Activated CD4-positive, alpha-beta T cell treated with anti-CD3 and anti-CD28 coated beads, Interleukin-2, amount 50 U/mL, for 48 hours (primary cell): ENCODE measurements around the gene FBN3.

Experiments
- DNase-seq, 2 experiments: peaks; one replicate each; pipeline ENCODE4 v3.0.0-alpha.2; 2020

The FBN3 gene

DNA sequence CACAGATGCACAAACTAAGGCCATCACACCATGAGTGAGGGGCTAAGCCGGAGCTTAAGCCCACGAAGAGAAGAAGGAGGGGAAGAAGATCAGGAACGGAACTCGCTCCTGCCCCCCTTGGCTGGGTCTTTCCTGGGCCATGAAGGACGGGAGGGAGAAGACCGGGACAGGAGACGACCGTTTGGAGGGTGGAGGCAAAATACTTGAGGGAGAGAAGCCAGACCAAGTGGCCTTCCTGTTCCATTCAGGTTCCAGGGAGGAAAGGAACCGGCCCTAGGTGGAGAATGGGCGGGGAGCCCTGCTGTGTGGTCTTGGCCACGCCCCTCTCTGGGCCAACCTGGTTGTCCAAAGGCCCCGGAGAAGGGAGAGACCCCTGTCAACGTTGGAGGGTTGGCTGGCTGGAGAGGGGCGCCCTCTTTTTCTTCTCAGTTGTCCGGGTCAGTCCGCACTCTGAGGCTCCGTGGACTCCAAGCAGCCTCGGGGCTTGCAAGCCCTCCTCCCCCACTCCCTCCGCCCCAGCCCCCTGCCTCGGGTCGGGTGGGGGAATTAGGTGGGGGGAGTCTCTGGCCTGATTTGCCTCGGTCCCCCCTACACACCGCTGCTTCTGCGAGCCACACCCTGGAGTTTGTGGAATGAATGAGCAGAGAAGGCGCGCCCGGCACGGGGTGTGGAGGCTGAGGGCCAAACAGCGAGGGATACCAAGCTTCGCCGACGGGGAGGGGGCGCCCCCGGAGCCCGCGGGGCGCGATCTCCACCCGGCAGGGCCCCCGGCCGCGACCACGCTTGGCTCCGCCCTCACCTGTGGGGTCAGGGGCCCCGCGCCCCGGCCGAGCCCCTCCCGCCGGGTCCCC is 757 bp downstream of the FBN3 start:
- DNase-seq = peak in 1 of 2 experiments; percentile 13

DNA sequence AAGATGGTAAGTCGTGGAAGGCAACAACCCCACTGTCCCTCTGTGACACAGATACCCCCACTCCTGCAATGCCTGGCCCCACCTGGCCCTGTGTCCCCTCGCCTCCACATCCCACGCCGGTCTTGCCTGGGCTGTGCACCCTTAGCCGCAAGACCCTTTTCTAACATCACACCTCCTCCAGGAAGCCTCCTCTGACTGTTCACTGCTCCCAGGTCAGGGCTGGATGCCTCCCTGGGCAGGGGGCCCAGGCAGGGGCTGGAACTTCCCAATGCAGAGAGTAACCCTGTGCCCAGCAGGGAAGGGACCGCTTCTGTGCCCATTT is 1.3 kb downstream of the FBN3 start:
- no peak for DNase-seq

DNA sequence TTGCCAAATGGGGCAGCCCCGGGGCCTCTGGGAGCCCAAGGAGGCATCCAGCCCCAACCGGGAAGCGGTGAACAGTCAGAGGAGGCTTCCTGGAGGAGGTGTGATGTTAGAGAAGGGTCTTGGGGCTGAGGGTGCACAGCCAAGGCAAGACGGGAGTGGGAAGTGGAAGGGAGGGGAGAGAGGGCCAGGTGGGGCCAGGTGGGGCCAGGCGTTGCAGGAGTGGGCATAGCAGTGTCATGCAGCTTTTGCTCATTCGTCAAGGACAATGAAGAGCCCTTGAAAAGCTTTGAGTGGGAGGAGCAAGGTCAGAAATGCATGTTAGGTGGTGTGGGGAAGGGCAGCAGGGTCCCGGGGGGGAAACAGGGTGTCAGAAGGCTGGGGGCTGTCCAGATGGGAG is 1.8 kb downstream of the FBN3 start:
- DNase-seq = no peak

DNA sequence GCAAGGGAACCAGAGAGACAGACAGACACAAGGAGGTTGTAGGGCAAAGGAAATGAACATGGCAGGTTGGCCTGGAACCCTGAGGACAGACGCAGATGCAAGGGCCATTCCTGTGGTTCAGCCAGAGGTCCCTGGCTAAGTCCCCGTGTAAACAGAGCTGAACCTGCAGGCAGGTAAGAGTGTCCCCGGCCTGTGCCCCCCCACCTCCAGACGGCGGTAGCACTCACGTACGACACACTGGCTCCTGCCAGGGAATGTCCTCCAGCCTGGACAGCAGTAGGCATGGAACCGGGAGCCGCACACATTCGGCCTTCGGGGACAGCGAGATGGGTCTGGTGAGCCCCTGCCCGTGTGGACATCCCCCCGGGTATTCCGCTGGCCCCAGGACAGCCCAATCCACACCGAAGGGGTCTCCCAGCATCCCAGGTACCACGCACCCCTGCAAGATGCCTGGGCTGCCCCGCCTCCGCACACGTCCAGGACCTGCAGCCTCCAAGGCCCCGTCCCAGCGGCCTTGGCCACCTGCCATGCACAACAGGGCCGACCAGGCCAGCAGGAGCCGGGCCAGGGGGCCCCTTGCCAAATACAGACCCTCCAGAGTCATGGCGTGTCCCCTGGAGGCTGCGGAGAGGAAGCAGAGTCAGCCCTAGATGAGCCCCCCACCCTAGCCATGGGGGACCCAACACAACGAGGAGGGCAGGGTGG is 2.4 kb downstream of the FBN3 start:
- no peak for DNase-seq

DNA sequence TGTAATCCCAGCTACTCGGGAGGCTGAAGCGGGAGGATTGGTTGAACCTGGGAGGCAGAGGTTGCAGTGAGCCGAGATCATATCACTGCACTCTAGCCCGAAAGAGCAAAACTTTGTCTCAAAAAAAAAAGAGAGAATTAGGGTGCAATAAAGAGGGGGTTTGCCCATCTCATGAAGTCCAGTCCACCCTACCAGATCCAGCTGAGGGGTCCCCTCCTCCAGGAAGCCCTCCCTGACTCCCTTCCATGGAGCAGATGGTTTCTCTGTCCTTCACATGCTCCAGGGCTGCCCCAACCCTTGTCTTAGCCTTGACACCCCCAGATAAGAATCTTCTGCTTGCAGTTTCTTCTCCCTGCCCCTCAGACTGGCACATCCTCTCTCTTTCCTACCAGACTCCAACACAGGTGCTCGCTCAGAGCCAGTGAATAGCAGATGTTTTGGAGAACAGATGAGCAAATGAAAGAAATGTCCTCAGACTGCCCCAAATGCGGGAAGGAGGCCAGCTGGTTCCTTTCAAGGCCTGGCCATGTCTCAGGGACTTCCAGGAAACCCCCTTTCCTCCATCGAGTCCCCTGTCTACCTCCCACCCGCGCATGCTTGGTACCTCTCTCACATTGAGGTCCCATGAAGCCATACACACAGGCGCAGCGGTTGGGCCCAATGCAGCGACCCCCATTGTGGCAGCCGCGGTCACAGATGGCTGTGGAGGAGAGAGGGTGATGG is 5.0 kb downstream of the FBN3 start:
- DNase-seq = no peak

DNA sequence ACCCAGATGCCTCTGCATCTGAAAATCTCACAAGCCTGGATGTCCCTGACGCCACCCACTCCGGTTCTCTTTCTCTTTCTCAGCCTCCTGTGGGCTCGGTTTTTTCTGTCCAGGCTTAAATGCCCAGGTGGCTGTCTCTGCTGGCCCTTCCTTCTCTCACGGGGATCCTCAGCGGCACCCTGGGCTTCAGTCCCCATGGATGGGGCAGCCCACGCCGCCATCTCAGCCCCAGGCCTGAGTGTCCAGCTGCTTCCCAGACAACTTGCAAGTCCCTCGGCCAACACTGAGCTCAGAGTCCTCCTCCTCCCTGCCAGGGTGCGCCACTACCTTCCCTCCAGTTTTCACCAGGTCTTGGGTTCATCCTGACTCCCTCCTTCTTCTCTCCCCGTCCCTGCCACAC is 6.4 kb downstream of the FBN3 start:
- no peak for DNase-seq

DNA sequence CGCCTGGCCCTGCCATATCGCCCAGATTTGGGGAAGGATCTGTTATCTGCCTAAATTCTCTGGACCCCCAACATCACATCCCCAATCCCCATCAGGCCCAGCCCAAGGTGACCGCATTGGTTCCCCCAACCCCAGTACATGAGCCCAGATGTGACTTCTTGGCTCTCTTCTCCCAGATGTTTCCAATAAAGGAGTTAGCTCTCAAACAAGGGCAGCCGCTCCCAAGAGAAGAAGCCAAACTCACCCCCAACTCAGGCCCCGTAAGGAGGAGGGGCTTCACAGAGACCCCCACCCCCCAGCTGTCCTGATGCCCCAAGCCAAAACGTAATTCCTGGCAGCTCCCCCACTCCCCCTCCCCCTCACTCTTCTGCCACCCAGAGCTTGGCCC is 6.9 kb downstream of the FBN3 start:
- no peak for DNase-seq

DNA sequence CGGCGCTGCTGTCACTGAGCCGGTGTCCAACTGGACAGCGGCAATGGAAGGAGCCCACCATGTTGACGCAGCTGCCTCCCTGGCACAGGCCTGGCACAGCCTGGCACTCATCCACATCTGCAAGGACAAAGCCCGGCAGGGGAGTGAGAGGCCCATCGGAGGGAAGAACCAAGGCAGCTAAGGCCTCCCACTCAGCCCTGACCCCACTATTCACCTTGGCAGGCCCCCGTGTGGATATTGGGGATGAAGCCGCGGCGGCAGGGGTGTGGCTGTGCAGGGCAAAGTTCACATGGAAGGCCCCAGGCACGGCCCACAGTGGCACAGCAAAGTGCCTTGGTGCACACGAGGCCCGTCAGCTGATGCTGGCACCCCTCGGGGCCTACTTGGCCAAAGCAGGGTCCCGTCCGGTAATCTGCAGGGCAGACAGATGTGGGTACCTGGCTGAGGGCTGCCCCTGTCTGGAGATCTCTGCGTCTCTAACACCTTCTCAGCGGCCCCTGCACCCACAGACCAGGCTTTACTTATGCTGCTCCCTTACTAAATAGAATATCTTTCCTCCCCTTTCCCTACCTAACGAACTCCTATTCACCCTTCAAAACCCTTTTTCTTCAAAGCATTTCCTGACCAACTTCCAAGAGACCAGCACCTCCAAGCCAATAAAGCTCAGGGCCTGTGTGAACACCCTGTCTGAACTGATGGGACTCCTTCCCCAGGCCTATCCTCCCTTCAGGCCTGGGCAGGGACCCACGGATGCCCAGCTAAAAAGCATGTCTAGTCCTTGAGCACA is 7.5 kb downstream of the FBN3 start:
- no peak for DNase-seq

DNA sequence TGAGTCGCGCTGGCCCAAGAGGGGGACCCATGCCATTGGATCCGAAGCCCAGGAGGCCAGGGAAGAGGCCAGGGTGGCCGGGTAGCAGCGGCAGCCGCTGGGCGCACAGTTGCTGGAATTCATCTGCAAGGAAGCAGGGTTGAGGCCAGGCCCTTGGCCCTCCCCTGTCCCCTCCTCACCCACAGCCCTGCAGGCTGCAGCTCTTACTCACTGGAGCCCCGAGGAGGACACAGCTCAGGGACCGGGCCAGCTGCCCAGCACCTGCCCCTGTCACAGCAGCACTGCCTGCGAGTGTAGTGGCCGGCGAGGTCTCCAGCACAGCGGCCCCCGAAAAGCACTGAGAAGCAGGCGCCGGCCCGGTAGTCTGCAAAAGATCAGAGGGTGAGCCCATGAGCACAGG is 11.2 kb downstream of the FBN3 start:
- no peak for DNase-seq

DNA sequence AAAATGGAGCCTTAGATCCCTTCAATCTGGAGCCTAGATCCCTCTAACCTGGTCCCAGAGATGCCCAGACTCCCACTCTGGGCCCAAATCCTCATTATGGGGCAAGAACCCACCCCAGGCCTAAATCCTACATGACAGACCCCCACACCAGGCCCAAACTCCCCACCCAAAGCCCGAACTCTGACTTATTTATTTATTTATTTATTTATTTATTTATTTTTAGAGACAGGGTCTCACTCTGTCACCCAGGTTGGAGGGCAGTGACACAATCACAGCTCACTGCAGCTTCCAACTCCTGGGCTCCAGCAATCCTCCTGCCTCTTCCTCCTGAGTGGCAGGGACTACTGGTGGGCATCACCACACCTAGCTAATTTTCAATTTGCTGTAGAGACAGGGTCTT is 12.0 kb downstream of the FBN3 start:
- no peak for DNase-seq

DNA sequence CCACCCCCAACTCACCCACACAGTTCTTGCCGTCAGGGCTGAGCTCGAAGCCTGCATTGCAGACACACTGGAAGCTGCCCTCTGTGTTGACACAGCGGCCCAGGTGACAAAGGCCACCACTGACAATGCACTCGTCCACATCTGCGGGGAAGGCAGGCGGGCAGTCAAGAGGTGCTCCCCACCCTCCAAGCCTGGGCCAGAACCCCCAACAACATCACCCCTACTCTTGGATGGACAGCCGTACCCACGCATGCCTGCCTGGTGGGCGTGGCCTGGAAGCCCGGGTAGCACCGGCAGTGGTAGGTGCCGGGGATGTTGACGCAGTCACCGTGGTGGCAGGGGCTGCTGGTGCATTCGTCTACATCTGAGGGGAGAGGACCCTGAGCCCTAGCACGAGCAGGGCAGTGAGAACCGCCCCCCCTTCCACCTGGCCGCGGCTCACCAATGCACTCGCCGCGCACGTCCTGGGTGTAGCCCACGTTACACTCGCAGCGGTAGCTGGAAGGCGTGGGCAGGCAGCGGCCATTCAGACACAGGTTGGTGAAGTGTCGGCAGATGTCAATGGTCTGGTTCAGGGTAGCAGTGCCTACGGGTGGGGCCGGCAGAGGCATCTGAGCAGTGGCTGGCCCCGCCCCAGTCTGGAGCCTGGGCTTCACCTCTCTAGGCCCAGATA is 13.3 kb downstream of the FBN3 start:
- no peak for DNase-seq

DNA sequence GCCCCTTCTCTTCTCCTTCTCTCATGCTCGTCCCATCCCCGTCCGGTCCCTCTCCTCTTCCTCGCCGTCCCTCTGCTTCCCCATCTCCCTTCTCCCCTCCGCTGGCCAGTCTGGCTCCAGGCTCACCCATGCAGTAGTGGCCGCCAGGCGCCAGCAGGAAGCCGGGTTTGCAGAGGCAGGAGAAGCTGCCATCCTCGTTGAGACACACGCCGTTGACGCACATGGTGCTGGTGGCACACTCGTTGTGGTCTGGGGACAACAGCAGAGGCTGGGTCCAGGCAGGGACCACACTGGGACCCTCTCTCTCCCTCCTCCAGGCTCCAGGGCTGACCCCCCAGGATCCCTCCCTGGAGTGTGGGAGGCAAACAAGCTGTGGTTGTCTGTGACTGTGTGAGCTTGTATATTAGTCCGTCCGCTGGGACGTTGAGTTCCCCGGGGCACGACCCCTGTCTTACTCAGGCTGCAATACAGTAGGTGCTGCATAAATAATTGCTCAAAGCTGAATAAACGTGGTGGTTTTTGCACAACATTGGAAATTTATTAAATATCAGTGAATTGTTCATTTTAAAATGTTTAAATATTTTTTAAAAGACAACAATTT is 16.4 kb downstream of the FBN3 start:
- DNase-seq = no peak

DNA sequence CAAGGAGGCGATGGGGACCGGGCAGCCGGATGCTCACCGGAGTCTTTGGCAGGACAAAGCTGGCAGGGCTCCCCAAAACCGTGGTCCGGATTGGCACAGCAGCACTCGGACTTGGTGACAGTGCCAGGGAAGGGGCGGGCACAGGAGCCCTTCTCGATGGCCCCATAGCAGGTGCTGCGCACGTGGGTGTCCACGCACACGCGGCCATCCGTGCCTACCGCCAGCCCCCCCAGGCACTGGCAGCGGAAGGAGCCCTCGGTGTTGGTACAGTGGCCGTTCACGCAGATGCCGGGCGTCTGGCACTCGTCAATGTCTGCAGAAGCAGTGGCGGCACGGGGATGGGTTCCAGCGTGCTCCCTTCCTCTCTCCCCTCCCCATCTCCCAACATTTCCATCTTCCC is 17.9 kb downstream of the FBN3 start:
- no peak for DNase-seq

DNA sequence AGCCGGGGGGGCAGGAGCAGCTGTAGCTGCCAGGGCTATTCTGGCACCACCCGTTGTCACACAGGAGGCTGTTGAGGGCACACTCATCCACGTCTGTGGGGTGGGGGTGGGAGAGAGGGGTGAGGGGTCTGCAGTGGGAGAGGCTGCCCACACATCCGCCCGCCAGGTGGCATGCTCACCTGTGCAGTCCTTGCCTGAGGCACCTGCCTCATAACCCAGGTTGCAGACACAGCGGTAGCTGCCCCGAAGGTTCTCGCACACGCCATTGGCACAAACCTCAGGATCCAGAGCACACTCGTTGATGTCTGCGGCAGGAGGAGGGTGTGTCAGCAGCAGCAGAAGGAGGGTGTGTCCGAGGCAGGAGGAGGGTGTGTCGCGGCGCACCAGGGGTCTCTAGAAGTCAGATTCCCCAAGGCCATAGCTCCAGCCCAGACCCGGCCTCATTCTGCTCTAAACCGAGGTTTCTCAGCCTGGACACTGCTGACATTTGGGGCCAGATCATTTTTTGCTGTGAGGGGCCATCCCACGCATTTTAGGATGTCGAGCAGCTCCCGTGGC is 20.3 kb downstream of the FBN3 start:
- DNase-seq = no peak

DNA sequence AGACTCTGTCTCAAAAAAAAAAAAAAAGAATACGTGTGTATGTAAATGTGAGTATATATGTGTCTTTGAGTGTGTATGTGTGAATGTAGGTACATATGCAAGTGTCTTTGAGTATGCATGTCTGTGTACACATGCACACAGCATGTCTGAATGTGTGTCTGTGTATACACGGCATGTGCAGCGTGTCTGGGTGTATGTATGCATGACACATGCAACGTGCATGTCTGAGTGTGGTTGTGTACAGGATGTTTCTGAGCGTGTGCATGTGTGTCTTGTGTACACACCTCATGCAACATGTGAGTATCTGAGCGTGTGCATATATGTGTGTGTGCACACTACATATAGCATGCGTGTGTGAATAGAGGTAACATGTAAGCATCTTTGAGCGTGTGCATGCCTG is 20.8 kb downstream of the FBN3 start:
- no peak for DNase-seq

DNA sequence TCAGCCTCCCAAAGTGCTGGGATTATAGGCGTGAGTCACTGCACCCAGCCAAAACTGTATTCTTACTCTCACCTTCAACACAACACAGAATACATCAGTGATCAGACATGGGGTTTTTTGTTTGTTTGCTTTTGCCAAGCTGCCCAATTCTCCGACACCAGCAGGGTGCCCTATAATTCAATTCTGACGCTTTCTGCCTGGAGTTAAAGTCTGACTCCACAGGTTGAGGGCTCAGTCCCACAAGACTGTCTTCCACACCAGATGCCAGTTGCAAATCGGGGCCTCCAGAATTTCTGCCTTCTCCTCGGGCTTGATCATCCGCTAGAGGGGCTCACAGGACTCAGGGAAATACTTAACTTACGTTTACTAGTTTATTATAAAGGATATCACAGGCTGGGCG is 22.1 kb downstream of the FBN3 start:
- DNase-seq = no peak

DNA sequence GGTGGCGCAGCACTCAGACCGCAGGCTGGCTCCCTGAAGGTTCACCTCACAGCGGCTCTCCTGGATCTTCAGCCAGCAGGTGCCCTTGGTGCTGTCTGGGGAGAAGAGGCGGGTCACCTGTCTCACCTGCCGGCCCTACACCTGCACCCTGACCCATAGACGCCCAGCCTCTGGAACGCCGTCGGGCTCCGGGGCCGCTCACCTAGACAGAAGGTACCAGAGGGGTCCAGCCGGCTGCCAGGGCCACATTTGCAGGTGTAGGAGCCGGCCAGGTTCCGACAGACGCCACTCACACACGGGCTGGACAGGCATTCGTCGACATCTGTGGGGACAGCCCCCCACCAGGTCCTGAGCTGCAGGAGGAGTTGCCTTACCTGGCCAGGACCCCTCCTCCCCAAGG is 22.9 kb downstream of the FBN3 start:
- no peak for DNase-seq

DNA sequence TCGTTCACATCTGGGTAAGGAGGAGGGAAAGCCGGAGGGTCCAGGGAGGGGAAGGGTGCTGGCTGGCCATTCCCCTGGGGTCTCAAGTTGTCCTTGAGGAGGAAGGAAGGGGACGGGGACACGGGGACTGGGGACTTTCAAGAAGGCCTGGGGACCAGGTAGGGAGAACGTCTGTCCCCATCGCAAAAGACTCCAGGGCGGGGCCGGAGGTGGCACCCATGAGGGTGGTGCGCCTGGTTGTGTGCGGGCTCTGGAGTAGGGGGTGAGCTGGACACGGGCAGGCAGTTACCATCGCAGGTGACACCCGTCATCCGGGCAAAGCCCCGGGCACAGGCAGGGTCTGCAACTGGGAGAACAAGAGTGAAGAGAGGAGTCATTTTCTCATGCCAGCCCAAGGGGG is 23.4 kb downstream of the FBN3 start:
- DNase-seq = no peak

DNA sequence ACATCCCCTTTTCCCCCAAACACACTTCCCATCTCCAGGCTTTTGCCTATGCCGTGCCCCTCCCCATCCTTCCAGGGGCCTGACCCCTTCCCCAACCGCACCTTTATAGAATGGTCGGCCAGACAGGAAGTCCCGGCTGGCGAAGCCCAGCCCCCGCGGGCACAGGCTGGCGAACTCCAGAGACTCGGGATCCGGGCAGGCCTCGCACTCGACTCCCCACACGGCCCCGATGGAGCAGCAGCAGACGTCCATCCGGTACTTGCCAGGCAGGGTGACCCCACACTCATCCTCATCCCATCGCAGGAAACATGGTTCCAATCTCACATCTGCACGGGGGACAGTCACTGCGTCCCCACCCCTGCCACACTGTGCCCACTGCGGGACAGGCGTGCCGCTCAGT is 25.7 kb downstream of the FBN3 start:
- no peak for DNase-seq

DNA sequence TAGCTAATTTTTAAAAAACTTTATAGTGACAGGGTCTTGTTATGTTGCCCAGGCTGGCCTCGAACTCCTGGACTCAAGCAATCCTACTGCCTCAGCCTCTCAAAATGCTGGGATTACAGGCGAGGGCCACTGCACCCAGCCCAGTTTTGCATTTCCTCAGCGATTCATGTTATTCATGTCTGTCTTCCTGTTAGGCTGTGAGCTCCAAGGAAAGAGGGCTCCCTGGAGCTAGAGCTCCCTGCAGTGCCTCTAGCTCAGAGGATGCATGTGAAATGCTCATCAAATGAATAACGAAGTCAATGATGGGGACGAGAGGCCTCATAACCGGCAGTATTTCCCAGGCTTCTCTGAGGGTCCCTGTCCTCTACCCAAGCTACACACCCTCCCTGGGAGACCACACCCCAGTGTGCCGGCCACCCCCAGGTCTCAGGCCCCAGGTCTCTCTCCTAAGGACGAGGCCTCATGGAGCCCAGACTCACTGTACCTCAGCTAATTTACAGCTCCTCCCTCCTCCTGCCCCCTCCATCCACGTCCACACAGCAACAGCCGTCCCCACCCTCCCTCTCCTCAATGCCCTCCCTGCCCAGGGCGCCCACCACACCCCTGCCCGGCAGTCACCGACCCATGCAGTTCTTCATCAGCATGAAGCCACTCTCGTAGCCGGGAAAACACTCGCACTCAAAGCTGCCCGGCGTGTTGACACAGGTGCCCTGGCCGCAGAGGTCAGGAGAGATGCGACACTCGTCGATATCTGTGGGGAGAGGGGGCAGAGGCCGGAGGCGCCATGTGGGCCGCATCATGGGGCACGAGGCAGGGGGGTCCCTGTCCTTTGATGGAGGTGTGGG is 28.5 kb downstream of the FBN3 start:
- no peak for DNase-seq

DNA sequence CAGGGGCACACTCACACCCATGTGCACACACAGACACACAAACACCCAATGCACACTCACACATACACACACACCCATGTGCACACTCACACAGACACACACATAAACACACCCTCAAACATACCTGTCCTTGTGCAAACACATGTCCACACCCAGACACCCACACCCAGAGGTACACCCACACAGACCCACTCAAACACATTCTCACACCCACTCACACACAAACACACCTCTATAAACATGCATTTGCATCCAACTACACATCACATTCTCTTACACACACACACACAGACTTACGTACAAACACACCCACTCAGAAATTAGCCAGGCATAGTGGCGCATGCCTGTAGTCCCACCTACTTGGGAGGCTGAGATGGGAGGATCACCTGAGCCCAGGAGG is 31.4 kb downstream of the FBN3 start:
- no peak for DNase-seq
